Measurements from ENCODE around the gene ELL.

DNA sequence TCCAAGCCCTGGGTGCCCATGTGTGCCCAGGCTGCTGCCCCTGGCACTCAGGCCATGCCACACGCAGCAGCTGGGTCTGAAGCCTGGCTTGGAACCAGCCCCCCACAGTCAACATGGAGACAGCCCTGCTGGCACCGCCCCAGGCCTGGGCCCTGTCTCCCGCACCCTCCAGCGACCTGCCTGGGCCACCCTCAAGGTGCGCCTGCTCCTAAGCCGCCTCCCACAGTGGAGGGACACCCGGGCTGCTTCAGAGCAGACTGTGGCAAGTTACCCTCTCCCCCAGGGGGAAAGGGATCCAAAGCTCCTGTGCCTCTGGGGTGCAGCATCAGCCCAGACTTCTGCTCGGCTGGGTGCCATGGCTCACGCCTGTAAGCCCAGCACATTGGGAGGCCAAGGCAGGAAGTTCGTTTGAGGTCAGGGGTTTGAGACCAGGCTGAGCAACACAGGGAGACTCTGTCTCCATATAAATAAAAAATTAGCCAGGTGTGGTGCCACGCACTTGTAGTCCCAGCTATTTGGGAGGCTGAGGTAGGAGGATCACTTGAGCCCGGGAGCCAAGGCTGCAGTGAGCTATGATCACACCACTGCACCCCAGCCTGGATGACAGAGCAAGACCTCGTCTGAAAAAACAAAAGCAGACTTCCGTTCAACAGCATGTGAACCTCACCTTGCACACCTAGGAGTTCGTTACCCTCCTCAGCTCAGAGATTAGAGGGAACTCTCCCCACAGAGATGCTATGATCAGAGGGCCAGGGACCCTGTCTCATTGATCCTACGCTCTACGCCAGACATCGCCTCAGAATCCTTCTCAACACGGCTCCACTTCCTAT lies 15.6 kb downstream of the ELL start:
- TF ChIP-seq POLR2A (conservative IDR thresholded peaks at IDR 0.05) = no peak
- TF ChIP-seq, protein P1, sequence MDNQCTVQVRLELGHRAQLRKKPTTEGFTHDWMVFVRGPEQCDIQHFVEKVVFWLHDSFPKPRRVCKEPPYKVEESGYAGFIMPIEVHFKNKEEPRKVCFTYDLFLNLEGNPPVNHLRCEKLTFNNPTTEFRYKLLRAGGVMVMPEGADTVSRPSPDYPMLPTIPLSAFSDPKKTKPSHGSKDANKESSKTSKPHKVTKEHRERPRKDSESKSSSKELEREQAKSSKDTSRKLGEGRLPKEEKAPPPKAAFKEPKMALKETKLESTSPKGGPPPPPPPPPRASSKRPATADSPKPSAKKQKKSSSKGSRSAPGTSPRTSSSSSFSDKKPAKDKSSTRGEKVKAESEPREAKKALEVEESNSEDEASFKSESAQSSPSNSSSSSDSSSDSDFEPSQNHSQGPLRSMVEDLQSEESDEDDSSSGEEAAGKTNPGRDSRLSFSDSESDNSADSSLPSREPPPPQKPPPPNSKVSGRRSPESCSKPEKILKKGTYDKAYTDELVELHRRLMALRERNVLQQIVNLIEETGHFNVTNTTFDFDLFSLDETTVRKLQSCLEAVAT (IDR thresholded peaks at IDR 0.05) = no peak
- TF ChIP-seq ZZZ3 (IDR thresholded peaks at IDR 0.05) = no peak
- no peak for TF ChIP-seq RBBP5 (IDR thresholded peaks at IDR 0.05; ENCODE audit: borderline replicate concordance, insufficient read depth, low read length, poor library complexity, severe bottlenecking)
- TF ChIP-seq, protein P2, sequence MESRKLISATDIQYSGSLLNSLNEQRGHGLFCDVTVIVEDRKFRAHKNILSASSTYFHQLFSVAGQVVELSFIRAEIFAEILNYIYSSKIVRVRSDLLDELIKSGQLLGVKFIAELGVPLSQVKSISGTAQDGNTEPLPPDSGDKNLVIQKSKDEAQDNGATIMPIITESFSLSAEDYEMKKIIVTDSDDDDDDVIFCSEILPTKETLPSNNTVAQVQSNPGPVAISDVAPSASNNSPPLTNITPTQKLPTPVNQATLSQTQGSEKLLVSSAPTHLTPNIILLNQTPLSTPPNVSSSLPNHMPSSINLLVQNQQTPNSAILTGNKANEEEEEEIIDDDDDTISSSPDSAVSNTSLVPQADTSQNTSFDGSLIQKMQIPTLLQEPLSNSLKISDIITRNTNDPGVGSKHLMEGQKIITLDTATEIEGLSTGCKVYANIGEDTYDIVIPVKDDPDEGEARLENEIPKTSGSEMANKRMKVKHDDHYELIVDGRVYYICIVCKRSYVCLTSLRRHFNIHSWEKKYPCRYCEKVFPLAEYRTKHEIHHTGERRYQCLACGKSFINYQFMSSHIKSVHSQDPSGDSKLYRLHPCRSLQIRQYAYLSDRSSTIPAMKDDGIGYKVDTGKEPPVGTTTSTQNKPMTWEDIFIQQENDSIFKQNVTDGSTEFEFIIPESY (CRISPR knock-in tag; IDR thresholded peaks at IDR 0.05) = no peak
- TF ChIP-seq, protein P3, sequence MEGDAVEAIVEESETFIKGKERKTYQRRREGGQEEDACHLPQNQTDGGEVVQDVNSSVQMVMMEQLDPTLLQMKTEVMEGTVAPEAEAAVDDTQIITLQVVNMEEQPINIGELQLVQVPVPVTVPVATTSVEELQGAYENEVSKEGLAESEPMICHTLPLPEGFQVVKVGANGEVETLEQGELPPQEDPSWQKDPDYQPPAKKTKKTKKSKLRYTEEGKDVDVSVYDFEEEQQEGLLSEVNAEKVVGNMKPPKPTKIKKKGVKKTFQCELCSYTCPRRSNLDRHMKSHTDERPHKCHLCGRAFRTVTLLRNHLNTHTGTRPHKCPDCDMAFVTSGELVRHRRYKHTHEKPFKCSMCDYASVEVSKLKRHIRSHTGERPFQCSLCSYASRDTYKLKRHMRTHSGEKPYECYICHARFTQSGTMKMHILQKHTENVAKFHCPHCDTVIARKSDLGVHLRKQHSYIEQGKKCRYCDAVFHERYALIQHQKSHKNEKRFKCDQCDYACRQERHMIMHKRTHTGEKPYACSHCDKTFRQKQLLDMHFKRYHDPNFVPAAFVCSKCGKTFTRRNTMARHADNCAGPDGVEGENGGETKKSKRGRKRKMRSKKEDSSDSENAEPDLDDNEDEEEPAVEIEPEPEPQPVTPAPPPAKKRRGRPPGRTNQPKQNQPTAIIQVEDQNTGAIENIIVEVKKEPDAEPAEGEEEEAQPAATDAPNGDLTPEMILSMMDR (IDR thresholded peaks at IDR 0.05 in 2 of 3, conservative IDR thresholded peaks at IDR 0.05 in 1 of 3; ENCODE audit: insufficient read depth in 2 of 3, low read depth in 1 of 3, low read length in 3 of 3) = no peak
- no peak for TF ChIP-seq FOXJ3 (CRISPR knock-in tag; IDR thresholded peaks at IDR 0.05)
- TF ChIP-seq MTA1 (IDR thresholded peaks at IDR 0.05; ENCODE audit: borderline replicate concordance) = no peak
- TF ChIP-seq, protein P4, sequence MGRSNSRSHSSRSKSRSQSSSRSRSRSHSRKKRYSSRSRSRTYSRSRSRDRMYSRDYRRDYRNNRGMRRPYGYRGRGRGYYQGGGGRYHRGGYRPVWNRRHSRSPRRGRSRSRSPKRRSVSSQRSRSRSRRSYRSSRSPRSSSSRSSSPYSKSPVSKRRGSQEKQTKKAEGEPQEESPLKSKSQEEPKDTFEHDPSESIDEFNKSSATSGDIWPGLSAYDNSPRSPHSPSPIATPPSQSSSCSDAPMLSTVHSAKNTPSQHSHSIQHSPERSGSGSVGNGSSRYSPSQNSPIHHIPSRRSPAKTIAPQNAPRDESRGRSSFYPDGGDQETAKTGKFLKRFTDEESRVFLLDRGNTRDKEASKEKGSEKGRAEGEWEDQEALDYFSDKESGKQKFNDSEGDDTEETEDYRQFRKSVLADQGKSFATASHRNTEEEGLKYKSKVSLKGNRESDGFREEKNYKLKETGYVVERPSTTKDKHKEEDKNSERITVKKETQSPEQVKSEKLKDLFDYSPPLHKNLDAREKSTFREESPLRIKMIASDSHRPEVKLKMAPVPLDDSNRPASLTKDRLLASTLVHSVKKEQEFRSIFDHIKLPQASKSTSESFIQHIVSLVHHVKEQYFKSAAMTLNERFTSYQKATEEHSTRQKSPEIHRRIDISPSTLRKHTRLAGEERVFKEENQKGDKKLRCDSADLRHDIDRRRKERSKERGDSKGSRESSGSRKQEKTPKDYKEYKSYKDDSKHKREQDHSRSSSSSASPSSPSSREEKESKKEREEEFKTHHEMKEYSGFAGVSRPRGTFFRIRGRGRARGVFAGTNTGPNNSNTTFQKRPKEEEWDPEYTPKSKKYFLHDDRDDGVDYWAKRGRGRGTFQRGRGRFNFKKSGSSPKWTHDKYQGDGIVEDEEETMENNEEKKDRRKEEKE (IDR thresholded peaks at IDR 0.05; ENCODE audit: borderline replicate concordance in 1 of 2, control insufficient read depth in 1 of 2, low read depth in 2 of 2, low read length in 1 of 2) = no peak
- TF ChIP-seq, protein P5, sequence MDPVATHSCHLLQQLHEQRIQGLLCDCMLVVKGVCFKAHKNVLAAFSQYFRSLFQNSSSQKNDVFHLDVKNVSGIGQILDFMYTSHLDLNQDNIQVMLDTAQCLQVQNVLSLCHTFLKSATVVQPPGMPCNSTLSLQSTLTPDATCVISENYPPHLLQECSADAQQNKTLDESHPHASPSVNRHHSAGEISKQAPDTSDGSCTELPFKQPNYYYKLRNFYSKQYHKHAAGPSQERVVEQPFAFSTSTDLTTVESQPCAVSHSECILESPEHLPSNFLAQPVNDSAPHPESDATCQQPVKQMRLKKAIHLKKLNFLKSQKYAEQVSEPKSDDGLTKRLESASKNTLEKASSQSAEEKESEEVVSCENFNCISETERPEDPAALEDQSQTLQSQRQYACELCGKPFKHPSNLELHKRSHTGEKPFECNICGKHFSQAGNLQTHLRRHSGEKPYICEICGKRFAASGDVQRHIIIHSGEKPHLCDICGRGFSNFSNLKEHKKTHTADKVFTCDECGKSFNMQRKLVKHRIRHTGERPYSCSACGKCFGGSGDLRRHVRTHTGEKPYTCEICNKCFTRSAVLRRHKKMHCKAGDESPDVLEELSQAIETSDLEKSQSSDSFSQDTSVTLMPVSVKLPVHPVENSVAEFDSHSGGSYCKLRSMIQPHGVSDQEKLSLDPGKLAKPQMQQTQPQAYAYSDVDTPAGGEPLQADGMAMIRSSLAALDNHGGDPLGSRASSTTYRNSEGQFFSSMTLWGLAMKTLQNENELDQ (CRISPR knock-in tag; IDR thresholded peaks at IDR 0.05; ENCODE audit: borderline replicate concordance) = no peak
